AG08396 (cell line): Measurements from ENCODE around the gene ZNF281.
"Not testable (repeated sequence)": the region's sequence is repeated elsewhere in the genome, so short reads cannot be mapped to it uniquely, and the experiment has no call there.

ENCODE experiments used
- DNase-seq: peaks from one replicate; pipeline ENCODE4 v3.0.0; 2012; ENCODE audit warnings: low spot score, mixed read lengths

The ZNF281 gene

DNA sequence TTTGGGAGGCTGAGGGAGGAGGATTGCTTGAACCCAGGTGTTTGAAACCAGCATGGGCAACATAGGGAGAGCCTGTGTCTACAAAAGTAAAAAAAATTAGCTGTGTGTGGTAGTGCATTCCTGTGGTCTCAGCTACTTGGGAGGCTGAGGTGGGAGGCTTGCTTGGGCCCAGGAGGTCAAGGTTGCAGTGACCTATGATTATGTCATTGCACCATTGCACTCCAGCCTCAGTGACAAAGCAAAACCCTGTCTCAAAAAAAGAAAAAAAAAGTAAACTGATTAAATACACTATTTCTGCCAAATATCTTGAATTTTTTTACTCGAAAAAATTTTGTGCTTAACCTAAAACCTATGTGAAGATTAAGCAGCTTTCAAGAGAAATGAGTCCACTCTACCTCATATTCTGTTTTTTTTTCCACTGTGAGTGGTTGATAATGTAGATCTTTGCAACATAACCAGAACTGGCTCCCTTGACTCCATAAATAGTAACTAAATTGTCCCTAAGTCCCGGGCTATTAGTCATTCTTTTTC, 19.4 kb upstream of the ZNF281 start:
- no peak for DNase-seq

DNA sequence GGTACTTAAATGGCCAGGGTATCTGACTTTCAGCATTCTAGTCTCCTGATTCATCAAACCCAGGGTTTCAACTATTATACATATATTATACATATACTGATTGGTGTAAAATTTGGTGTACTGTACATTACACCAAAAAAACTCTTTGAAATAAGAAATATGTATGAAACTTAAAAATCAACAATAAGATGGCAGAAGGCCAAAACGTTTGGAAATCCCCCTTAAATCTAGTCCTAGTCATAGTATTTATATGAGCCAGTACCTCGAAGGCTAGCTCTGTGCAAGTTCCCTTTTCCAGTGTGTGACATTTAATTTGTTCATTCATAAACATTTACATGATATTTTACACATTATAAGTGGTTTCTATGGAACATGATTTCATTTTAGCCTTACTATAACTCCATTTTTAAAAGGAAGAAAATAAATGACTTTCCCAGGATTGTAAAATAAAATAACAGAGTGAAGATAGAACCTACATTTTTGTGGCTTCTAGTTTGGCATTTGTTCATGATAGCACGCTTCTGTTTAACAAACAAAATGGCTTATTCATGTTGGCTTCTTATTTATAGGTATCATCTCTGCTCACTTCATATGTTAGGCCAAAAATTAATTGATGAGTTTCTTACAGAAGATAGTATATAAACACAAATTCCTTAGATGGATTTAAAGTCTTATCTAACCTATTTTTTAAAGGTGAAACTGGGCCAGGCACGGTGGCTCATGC, 18.8 kb upstream of the ZNF281 start:
- DNase-seq: no peak

DNA sequence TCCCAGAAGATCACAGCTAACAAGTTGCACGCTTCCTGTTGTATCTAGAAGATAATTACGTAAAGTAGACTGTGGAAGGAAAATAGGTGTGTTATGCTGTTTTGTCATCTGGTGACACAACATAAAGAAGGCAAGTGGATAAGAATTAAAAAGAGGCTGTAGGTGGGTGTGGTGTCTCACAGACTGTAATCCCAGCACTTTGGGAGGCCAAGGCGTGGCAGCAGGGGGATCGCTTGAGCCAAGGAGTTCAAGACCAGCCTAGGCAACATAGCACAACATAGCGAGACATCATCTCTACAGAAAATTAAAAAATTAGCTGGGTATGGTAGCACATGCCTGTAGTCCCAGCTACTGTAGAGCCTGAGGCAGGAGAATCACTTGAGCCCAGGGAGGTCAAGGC, 17.9 kb upstream of the ZNF281 start:
- no peak for DNase-seq

DNA sequence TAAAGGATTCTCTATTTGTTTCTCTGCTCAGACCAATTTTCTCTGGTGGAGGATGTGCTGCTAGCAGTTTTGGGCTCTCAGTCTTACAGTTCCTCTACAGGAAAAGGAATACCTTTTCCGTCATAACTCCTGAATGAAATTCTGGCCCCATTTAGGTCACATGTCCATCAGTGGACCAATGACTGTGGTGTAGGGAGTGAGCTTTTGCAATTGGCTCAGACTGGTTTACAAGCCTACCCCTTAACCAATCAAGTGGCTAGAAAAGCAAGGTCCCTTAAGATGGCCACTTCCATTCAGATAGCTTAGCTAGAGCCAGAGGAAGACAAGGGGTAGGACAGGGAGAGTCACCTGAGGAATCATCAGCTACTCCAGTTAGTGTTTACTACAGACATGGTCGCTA, 16.4 kb upstream of the ZNF281 start:
- no peak for DNase-seq

DNA sequence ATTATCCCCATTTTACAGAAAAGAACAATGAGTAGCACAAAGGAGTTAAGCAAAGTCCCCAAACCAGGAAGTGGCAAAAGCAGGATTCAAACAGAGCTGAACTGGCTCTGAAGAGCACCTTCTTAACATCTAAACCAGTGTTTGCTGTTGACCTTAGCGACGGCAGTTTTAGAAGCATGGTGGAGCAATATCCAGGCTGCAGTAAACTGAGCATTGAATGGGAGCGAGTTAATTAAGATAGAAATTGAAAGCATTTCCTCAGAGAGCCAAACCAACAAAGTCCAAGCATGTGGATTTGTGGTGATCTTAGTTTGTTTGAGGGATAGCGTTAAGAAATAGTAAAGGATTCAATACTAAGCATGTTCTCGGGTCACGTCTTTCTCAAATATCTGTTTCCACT, 13.4 kb upstream of the ZNF281 start:
- no peak for DNase-seq

DNA sequence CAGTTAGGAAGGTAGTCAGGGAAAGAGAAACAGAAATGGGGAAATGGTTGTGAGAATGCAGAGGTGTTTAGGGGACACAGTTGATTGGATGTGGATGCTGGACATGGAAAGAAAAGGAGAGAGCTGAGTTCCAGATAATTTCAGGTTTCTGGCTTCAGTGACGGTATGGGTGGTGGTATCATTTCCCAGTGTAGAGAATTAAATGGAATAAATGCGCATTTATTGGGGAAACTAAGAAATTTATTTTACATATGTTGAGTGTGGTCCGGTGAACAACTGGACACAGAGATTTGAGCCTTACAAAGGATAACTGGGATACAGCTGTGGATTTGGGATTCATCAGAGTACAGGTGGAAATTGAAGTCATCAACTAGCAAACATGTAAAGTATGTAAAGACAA, 12.4 kb upstream of the ZNF281 start:
- no peak for DNase-seq

DNA sequence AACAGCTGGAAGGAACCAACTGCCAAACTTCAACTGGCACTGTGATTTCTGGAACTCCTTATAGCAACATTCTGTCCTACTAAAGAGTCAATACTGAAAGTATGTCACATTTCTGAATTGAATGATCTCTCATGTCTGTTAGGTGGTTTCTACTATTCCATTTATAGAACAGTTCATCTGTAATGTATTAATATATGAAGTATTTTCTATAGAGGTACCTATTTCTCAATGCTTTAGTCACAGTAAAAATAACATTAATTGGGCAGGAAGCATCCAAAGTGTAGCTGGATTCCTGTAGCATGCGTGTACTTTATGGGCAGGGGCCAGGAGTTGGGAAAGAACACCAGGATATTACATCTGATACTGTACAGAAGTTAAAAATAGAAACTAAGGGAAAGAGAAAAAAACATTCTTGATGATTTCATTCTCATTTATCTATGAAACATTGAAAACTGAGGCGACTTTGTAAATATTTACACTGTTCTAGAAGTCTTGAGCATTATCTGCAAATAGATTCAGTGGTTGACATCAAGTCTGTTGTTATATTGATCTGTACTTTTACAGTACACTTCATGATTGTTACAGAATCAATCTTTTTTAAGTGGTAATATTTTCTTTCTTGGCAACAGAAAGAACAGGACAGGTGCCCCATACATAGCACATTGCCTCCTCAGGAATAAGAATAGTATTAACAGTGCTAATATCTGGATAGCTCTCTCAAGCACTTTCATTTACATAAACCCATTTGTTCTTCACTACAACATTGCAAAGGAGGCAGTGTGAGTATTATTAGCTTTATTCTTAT, 6.2 kb upstream of the ZNF281 start:
- DNase-seq: peak; percentile 74

DNA sequence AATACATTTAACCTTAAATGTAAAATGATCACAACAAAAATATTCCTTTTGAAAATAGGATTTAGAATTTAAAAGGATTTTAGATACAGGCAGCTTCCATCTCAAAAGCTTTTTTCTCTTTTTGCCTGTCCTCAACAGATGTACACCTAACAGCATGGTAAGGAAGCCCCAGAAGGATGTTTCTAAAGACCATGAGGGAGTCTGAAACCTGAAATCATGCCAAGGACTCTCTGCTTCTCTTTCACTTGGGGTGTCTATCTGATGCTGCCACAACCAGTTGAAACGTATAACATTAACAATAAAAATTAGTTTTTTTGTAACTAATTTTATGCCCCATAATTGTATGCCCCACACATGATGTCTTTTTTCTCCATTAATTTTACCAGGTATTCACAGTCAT, 5.4 kb upstream of the ZNF281 start:
- DNase-seq: no peak

DNA sequence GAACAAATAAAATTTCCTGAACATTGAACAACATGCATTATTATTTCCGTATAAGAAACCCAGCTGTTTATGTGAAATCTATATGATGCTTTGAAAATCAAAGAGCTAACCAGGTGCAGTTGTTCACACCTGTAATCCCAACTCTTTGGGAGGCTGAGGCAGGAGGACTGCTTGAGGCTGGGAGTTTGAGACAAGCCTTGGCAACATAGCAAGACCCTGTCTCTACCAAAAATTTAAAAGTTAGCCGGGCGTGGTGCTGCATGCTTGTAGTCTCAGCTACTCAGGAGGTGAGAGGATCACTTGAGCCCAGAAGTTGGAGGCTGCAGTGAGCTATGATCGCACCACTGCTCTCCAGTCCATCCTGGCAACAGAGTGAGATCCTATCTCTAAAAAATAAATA, 4.8 kb upstream of the ZNF281 start:
- no peak for DNase-seq

DNA sequence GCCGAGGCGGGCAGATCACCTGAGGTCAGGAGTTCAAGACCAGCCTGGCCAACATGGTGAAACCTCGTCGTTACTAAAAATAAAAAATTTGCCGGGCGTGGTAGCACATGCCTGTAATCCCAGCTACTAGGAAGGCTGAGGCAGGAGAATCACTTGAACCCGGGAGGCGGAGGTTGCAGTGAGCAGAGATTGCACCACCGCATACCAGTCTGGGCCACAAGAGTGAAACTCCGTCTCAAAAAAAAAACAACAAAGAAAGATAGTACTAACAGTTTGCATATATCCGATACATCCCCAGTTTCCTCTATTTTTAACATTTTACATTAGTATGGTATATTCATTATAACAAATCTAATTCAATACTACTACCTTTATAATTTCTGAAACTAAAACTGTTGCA, 3.9 kb upstream of the ZNF281 start:
- DNase-seq: not testable (repeated sequence)

DNA sequence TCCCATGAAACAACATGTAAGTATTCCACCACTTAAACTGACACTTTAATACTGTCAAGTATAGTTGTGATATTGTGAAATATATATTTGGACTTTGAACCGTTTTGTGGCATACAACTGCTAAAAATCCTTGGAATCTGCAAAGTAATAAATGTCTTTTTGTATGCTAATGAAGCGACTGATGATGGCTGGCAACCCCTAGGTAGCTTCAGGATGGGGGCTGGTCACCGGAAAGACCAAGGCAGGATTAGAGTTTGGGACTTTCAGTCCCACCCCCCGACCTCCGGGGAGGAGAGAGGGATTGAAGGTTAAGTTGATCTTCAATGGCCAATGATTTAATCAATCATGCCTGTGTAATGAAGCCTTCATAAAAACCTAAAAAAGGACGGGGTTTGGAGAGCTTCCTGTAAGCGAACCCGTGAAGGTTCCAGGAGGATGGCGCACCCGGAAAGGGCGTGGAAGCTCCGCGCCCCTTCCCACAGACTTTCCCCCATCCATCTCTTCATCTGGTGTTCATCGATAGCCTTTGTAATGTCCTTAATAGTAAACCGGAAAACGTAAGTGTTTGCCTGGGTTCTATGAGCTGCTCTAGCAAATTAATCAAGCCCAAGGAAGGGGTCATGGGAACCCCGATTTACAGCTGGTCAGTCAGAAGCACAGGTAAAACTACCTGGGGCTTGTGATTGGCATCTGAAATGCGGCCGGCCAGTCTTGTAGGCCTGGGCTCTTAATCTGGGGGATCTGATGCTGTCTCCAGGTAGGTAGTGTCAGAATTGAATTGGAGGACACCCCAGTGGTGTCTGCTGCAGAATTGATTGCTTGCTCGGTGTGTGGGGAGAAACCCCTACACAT, 1.8 kb upstream of the ZNF281 start:
- DNase-seq: no peak

DNA sequence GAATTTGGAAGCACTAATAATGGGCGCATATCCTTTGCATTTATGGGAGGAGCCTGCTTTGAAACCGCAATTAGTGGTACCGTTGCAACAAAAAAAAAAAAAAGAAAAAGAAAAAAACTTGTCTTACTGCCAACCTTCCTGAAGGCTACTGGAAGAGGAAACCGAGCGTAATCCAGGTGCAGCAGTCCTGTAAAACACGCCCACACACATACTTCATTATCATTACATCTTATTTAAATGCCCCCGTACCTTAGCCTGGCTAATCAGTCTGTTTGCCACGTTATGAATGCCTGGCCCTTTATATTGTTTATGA, 686 bp upstream of the ZNF281 start:
- DNase-seq: no peak

DNA sequence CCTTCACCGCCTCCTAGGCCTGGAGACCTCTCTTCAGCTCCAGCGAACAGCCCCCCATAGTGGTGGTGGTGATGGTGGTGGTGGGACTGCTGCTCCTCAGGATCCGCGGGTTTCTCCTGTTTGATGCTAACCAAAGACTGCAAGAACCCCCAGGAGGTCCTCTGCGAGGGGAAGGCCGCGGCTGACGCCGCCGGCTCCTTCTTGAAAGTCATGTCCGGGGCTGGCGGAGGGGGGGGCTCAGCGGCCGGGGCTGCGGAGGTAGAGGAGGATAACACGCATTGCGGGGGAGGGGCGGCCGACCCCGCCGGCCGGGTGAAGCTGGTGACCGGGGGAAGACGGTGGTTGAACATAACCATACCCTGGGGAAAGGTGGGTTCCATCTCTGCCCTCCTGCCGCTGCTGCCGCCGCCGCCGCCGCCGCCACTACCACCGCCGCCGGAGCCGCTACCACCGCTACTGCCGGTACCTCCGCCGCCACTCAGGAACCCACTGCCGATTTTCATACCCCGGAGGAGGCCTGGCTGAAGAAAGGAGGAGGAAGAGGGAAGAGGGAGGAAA, 554 bp downstream of the ZNF281 start:
- peak; percentile 26 for DNase-seq

DNA sequence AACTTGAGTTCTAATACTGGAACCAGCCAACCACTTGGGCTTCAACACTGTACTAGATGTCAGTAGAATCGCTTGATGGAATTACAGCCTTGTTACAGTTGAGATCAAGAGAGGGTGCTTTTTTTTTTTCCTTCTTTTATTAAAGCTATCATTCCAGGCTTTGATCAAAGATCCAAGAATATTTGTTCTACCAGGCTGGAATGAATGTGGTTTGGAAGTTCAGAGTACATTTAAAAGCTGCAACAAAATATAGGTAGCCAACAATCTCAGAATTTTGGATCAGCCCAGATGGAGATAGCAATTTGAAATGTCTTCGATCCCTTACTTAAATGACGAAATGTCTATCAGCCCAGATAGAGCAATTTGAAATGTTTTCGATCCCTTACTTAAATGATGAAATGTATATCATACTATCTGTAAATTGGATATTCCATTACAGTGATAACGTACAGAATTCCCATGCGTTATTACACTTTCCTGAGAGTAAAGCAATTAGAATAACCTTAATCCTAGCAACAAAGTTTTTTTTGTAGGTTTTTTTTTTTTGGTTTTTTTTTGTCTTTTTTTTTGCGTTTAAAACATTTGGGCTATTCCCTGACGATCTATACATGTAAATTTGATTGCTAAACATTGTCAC, 3.6 kb downstream of the ZNF281 start:
- DNase-seq: no peak

DNA sequence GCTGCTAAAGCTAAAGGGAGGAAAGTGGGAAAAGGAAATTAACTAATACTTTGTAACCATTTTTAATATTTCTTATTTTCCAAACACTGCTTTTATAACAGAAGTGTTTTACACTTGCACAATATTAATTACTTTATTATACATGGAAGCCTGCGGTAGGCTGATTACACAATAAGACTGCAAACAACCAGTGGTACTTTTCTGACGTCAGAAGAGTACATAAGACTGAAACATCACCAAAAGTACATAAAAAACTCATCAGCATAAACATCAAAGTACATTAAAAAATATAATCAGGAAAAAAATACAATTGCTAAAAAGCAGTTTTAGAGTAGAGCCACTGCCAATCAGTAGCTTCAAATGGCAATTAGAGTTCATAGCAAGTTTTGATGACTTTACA, 4.6 kb downstream of the ZNF281 start:
- no peak for DNase-seq

DNA sequence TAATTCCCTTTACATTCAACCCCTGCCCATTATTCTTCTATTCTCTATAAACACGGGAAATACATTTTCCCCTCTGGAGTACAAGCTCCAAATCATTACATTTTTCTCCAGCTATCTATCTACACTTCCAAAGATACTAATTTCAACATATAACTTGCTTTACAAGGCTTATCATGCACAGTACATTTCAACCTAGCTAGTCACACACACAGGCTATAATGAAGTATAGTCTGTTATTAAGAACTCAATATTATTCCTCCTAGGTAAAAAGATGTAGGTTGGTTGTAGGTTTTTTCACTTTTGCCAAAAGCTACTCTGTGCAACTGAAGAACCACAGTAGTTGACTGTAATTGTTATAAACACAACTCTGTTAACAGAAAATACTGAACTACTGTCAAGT, 8.1 kb downstream of the ZNF281 start:
- no peak for DNase-seq

DNA sequence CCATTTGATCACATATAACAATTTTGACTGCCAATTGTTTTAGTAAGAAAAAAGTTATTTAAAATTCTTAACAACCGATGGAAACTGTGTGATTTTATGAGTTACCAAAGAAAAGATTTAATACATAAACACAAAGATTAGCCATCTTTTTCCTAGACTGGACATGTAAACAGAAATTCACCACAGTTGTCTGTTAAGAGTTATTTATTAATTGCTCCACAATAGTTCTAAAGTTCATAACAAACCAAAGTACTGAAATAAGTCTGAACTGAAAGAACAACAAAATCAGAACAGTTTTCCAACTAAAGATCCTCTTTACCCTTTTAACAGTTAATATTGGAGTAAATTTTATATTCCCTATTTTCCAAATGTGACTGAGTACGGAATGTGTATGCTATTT, 8.6 kb downstream of the ZNF281 start:
- DNase-seq: no peak

DNA sequence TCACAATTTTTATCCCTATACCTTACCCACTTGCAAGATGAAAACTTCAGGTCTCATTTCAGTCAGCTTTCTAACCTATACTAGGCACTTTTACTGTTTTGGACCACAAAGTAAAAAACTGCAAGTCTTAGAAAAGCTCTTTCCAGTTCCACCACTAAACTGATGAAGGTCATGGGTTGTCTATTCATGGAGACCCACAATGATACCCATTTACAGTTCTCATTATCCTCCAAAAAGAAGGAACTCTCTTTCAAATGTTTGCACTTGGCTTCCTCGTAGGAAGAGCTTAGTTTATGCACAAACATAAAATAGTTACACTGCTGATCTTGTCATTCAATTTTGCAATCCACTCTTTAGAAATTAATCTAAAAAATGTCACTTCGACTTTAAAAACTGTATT, 9.3 kb downstream of the ZNF281 start:
- DNase-seq: no peak

DNA sequence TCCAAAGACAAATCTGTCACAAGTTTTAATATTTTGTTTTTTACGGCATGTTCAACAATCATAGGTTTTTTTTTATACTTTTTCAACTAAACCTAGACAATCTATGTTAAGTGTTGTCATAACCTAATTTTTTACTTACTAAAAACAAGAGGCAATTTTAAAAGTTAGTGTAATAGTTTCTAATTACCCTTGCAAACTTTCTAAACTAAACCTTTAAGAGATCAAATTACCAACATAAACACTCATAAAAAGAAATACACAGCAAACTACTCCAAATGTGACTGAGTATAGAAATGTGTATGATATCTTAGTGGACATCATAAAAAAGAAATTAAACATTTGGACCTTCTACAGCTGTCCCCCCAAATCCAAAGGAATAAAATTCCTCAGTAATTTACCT, 10.0 kb downstream of the ZNF281 start:
- no peak for DNase-seq

DNA sequence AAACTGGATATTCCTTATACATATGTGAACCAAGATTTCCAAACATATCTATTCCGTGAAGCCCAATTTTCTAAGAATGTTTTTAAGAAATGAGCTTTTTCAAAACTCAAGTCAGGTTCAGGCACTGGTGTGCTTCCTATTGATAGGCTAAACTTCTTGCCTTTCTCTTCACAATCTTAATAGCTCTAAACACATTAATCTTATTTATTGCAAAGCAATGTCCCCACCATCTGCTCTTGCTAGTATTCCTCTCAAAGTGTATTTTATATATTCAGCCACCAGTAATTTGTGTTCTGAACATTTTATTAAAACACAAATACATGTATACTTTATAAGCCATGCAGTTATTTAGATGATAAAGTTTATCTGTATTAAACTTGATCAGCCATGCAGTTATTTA, 11.5 kb downstream of the ZNF281 start:
- DNase-seq: no peak

DNA sequence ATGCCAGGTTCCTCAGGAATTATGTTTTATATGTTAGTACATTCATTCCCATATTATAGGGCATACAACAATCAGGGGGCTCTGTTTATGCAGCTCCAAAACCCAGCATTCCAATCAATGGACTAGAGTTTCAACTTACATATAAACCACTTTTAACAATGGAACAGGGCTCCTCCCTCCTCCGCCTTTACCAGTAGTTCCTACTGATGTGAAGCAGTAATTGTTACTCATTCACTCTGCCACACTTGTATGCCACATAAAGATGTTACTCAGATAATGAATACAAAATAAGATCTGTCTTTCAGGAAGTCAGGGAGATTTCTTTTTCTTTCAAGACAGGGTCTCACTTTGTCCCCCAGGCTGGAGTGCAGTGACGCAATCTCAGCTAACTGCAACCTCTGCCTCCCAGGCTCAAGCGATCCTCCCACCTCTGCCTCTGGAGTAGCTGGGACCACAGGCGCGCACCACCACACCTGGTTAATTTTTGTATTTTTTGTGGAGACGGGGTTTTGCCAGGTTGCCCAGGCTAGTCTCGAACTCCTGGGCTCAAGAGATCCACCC, 17.1 kb downstream of the ZNF281 start:
- DNase-seq: no peak

DNA sequence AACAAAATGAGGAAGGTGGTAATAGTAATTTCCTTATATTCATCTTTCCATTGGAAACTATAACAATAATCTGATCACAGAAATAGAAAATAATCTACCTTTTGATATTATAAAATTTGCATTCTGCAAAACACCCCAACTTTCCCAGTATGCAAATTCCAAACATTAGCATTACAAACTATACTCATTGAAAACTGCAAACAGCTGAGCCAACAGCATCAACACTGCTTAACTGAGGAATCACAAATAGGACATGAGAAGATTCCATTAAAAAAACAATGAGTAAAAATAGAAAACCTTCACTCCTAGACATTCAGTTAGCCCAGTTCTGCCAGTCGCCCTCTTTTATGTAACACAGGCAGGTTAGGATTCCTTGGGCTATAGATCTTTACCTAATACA, 18.1 kb downstream of the ZNF281 start:
- DNase-seq: no peak
